Activated CD4-positive, alpha-beta T cell treated with anti-CD3 and anti-CD28 coated beads, Interleukin-2, amount 50 U/mL, for 48 hours (primary cell): ENCODE results near the gene RAD54L.
"Not testable (repeated sequence)": the region's sequence is repeated elsewhere in the genome, so short reads cannot be mapped to it uniquely, and the experiment has no call there.

Experiments used
- DNase-seq, 2 experiments: peaks; one replicate each; pipeline ENCODE4 v3.0.0-alpha.2; 2020

Gene RAD54L

DNA sequence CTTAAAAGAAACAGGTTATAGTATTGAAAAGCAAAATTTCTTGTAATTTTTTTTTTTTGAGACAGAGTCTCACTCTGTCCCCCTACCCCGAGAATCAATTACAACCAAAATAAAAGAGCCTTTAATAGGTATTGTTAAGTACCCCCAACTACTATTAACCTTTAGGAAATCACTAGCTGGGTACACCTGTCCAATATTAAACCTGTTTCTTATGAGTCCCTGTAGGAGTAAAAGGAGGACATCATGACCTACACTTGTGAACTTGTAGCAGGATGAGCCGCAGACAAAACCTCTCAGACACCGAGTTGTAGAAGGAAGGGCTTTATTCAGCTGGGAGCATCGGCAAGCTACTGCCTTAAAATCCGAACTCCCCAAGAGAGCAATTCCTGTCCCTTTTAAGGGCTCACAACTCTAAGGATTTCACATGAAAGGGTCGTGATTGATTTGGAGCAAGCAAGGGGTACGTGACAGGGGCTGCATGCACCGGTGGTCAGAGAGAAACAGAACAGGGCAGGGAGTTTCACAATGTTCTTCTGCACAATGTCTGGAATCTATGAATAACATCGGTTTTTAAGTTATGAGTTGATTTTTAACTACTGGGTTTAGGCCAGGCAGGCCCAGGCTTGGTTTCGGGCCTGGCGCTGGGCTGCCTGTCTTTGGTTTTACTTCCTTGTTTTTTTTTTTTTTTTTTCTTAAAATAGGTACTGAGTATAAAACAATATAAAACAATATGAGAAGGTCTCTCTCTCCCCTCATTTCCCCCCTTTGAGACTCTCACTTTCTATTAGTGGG lies 77.9 kb downstream of the RAD54L start:
- not testable (repeated sequence) for DNase-seq
